IMR-90 (cell line): ENCODE results near the gene RNASE12. TPM values are rescaled to one million over a fixed set of nuclear protein-coding genes. Genes with fewer than 3 reads are reported as not detected.

Experiments used
- ATAC-seq: fragments of 200-7000 bp; cut with Tn5 transposase; 2 replicates; pipeline ENCODE4 v1.9.1; 2020; ENCODE audit warnings: low read depth, mild to moderate bottlenecking, moderate library complexity
- BruUV-seq: library from RNA; stranded (reverse); fragments of 400-500 nt; replicated peaks from 2 replicates; lab custom pipeline; 2021; lab: Mats Ljungman, UMichigan
- CTCF ChIA-PET: fragments of 300-600 bp; formaldehyde crosslinking; extraction: SDS; loops from one replicate; lab custom pipeline; 2021; ENCODE audit warnings: antibody characterized with exemption; lab: Yijun Ruan, JAX
- POLR2A ChIA-PET: fragments of 300-600 bp; sonication (Branson Sonifier 250); formaldehyde crosslinking; loops from one replicate; lab custom pipeline; 2022; ENCODE audit warnings: antibody characterized with exemption; ENCODE audit not compliant: unreplicated experiment; lab: Charles Lee
- DNase-seq: peaks from one replicate; pipeline ENCODE4 v3.0.0; 2013
- H2AFZ ChIP-seq: replicated peaks from 2 replicates; pipeline ENCODE3; 2013; ENCODE audit warnings: low read length, mild to moderate bottlenecking; ENCODE audit not compliant: poor library complexity
- H2AK5ac ChIP-seq: 2 replicates; pipeline ENCODE4 v1.6.1; 2013; ENCODE audit warnings: low read depth, low read length, inconsistent platforms
- H2AK9ac ChIP-seq: replicated peaks from 2 replicates; pipeline ENCODE3; 2013; ENCODE audit warnings: mild to moderate bottlenecking, low read depth, low read length, moderate library complexity; ENCODE audit not compliant: poor library complexity
- H2BK120ac ChIP-seq: 2 replicates; pipeline ENCODE4 v1.6.1; 2013; ENCODE audit warnings: low read depth, low read length, inconsistent platforms
- H2BK15ac ChIP-seq: 3 replicates; pipeline ENCODE4 v1.6.1; 2013; ENCODE audit warnings: low read depth, low read length, inconsistent platforms
- H2BK20ac ChIP-seq: 2 replicates; pipeline ENCODE4 v1.6.1; 2013; ENCODE audit warnings: low read depth, mild to moderate bottlenecking, inconsistent platforms, low read length, moderate library complexity
- H2BK5ac ChIP-seq: 2 replicates; pipeline ENCODE4 v1.6.1; 2013; ENCODE audit warnings: mild to moderate bottlenecking, low read depth, low read length, inconsistent platforms; ENCODE audit not compliant: poor library complexity, severe bottlenecking
- H3K14ac ChIP-seq: replicated peaks from 2 replicates; pipeline ENCODE4 v1.6.1; 2013; ENCODE audit warnings: low read depth, low read length, inconsistent platforms
- H3K18ac ChIP-seq: 2 replicates; pipeline ENCODE4 v1.6.1; 2013; ENCODE audit warnings: low read depth, low read length, control low read depth
- H3K23ac ChIP-seq: 2 replicates; pipeline ENCODE4 v1.6.1; 2013; ENCODE audit warnings: low read depth, low read length, inconsistent platforms
- H3K27ac ChIP-seq: 2 replicates; pipeline ENCODE4 v1.5.1; 2013; ENCODE audit warnings: mild to moderate bottlenecking, control low read depth, low read length; ENCODE audit not compliant: insufficient read depth
- H3K27me3 ChIP-seq: 2 replicates; pipeline ENCODE4 v1.6.1; 2013; ENCODE audit warnings: low read length; ENCODE audit not compliant: control insufficient read depth, insufficient read depth
- H3K36me3 ChIP-seq: 2 replicates; pipeline ENCODE4 v1.6.1; 2013; ENCODE audit warnings: low read length, mixed read lengths; ENCODE audit not compliant: control insufficient read depth, insufficient read depth
- H3K4ac ChIP-seq: 2 replicates; pipeline ENCODE4 v1.6.1; 2013; ENCODE audit warnings: low read depth, low read length, inconsistent platforms
- H3K4me1 ChIP-seq: 2 replicates; pipeline ENCODE4 v1.6.1; 2013; ENCODE audit warnings: low read length, mixed read lengths; ENCODE audit not compliant: control insufficient read depth, insufficient read depth
- H3K4me2 ChIP-seq: 2 replicates; pipeline ENCODE4 v1.6.1; 2013; ENCODE audit warnings: low read depth, mild to moderate bottlenecking, control low read depth, low read length, moderate library complexity
- H3K4me3 ChIP-seq: 2 replicates; pipeline ENCODE4 v1.5.1; 2013; ENCODE audit warnings: low read depth, mild to moderate bottlenecking, control low read depth, low read length, moderate library complexity; ENCODE audit not compliant: insufficient read depth
- H3K56ac ChIP-seq: 2 replicates; pipeline ENCODE4 v1.6.1; 2013; ENCODE audit warnings: low read length, inconsistent platforms; ENCODE audit not compliant: insufficient read depth; ENCODE audit errors: extremely low read depth
- H3K79me1 ChIP-seq, 2 experiments: 2 replicates each; pipeline ENCODE4 v1.6.1; 2013; ENCODE audit warnings: low read length in 2 of 2, inconsistent platforms in 1 of 2, low read depth in 1 of 2
- H3K9ac ChIP-seq: 2 replicates; pipeline ENCODE4 v1.6.1; 2013; ENCODE audit warnings: low read depth, low read length, control low read depth
- H3K9me1 ChIP-seq: 2 replicates; pipeline ENCODE4 v1.6.1; 2013; ENCODE audit warnings: low read length, inconsistent platforms; ENCODE audit not compliant: insufficient read depth
- H3K9me3 ChIP-seq: 2 replicates; pipeline ENCODE4 v1.6.1; 2013; ENCODE audit warnings: low read length; ENCODE audit not compliant: control insufficient read depth, insufficient read depth
- H4K20me1 ChIP-seq: 2 replicates; pipeline ENCODE4 v1.6.1; 2013; ENCODE audit warnings: low read length, inconsistent platforms; ENCODE audit not compliant: insufficient read depth
- H4K5ac ChIP-seq: 2 replicates; pipeline ENCODE4 v1.6.1; 2013; ENCODE audit warnings: mild to moderate bottlenecking, low read depth, low read length, control low read depth
- H4K8ac ChIP-seq, 2 experiments: 2 replicates each; pipeline ENCODE4 v1.6.1; 2013; ENCODE audit warnings: low read depth in 2 of 2, low read length in 2 of 2, control low read depth in 1 of 2, inconsistent platforms in 1 of 2
- H4K91ac ChIP-seq: 2 replicates; pipeline ENCODE4 v1.6.1; 2013; ENCODE audit warnings: low read depth, low read length, inconsistent platforms; ENCODE audit not compliant: insufficient read depth
- BHLHE40 ChIP-seq: fragments of 150-350 bp; IDR thresholded peaks from 2 replicates; pipeline ENCODE4 v1.6.1; 2016; ENCODE audit warnings: mild to moderate bottlenecking, low read depth, low read length
- CEBPB ChIP-seq: IDR thresholded peaks from 2 replicates; pipeline ENCODE4 v1.6.1; 2012; ENCODE audit warnings: low read depth, low read length, improper control_type of control experiment
- CHD1 ChIP-seq: IDR thresholded peaks from 2 replicates; pipeline ENCODE4 v1.6.1; 2012; ENCODE audit warnings: low read depth, low read length, improper control_type of control experiment
- CTCF ChIP-seq: conservative IDR thresholded peaks from 2 replicates; pipeline ENCODE4 v1.5.1; 2012; ENCODE audit warnings: mild to moderate bottlenecking, low read depth, low read length, improper control_type of control experiment
- FOS ChIP-seq: fragments of 150-350 bp; IDR thresholded peaks from 2 replicates; pipeline ENCODE4 v1.6.1; 2016; ENCODE audit warnings: low read depth, low read length
- MAFK ChIP-seq: IDR thresholded peaks from 2 replicates; pipeline ENCODE4 v1.6.1; 2012; ENCODE audit warnings: low read depth, low read length, improper control_type of control experiment
- MAZ ChIP-seq: IDR thresholded peaks from 2 replicates; pipeline ENCODE4 v1.6.1; 2012; ENCODE audit warnings: low read depth, mild to moderate bottlenecking, low read length, improper control_type of control experiment, moderate library complexity, borderline replicate concordance
- MXI1 ChIP-seq: IDR thresholded peaks from 2 replicates; pipeline ENCODE4 v1.6.1; 2012; ENCODE audit warnings: low read depth, mild to moderate bottlenecking, low read length, moderate library complexity, borderline replicate concordance
- NFE2L2 ChIP-seq: fragments of 150-350 bp; IDR thresholded peaks from 2 replicates; pipeline ENCODE4 v1.6.1; 2016; ENCODE audit warnings: low read depth, mild to moderate bottlenecking, low read length
- POLR2A ChIP-seq: IDR thresholded peaks from 2 replicates; pipeline ENCODE4 v1.6.1; 2012; ENCODE audit warnings: mild to moderate bottlenecking, low read depth, low read length
- RAD21 ChIP-seq: IDR thresholded peaks from 2 replicates; pipeline ENCODE4 v1.6.1; 2012; ENCODE audit warnings: low read length, improper control_type of control experiment
- RCOR1 ChIP-seq: IDR thresholded peaks from 2 replicates; pipeline ENCODE4 v1.6.1; 2012; ENCODE audit warnings: mild to moderate bottlenecking, low read length, improper control_type of control experiment; ENCODE audit not compliant: insufficient replicate concordance
- RFX5 ChIP-seq: IDR thresholded peaks from 2 replicates; pipeline ENCODE4 v1.8.0; 2012; ENCODE audit warnings: low read depth, mild to moderate bottlenecking, low read length, moderate library complexity
- USF2 ChIP-seq: fragments of 150-350 bp; IDR thresholded peaks from 2 replicates; pipeline ENCODE4 v1.6.1; 2017; ENCODE audit warnings: mild to moderate bottlenecking, antibody characterized with exemption, low read length, low read depth
- WGBS, 2 experiments: methylation state at CpG; one replicate each; pipeline versions ENCODE4 v1.1.5 to v1.1.7; 2013; ENCODE audit warnings: missing lambda C conversion rate in 2 of 2; ENCODE audit not compliant: insufficient read length in 1 of 2; ENCODE audit errors: extremely low coverage in 2 of 2; 5-methylcytosine and 5-hydroxymethylcytosine counted together
- dilution Hi-C: fragments of 300-500 bp; cut with HindIII; formaldehyde crosslinking; loops from one replicate; pipeline ENCODE4 v1.14.3; 2018; ENCODE audit warnings: low sequenced_read_pairs; ENCODE audit not compliant: unreplicated experiment
- in situ Hi-C: fragments of 300-500 bp; cut with MboI; formaldehyde crosslinking; loops from 3 replicates; pipeline ENCODE4 v1.14.3; 2019; ENCODE audit warnings: low sequenced_read_pairs, inconsistent platforms, mixed read lengths
- intact Hi-C: fragments of 100-400 bp; cut with micrococcal nuclease; formaldehyde crosslinking; loops from 2 replicates; pipeline ENCODE4 v1.10.0; 2022
- polyA plus RNA-seq, 3 experiments: library from polyadenylated mRNA; depleted of rRNA; stranded (reverse); fragments of >200 nt; gene quantifications; 2 replicates each; pipeline ENCODE4 v1.2.3, GENCODE V29; 2012; ENCODE audit warnings: low replicate concordance in 1 of 3
- total RNA-seq: library from RNA; depleted of rRNA; stranded (reverse); fragments of >200 nt; gene quantifications from 2 replicates; pipeline ENCODE4 v1.2.3, GENCODE V29; 2012

The RNASE12 gene
- total and polyA plus RNA-seq, 2 of the 4 experiments (the other 2 are of a cell fraction) = not detected

DNA sequence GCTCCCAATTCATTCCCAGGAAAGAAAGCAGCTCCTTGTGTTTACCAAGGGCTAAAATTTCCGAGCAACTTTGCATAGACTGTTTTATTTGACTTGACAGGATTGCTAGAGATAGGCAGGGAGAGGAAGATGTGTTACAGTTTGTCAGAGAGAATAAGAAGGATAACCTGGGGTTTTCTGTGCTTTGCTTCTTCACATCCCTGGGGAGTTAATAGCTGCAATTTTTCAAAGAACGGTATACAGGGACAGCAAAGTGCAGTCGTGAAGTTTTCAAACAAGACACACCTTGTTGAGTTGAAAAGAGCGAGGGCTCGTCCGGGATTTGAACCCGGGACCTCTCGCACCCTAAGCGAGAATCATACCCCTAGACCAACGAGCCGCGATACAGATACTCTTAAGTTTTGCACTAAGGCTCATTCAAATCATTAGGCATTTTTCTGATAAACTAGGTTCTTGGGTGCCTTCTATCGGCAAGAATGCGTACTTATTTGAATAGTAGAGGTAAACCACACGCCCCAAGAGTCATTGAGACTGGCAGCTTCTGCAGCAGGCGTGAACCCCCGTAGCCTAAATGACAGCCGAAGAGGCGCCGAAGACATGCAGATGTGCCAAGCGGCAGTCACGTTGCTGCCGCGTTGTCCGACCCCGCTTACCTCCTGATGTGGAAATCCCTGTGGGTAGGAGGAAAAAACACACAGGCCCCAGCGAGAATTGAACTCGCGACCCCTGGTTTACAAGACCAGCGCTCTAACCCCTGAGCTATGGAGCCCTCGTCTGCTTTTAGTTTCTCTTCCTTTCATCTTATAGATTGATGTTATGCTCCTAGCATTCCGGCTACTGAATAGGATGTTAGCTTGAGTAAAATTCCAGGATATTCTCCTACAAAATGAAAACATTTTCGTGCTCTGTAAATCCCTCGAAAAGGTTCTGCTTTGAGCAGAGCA lies 22.2 kb upstream of the RNASE12 start:
- no peak overlapping the region for H4K5ac ChIP-seq
- no peak overlapping the region for H4K91ac ChIP-seq
- no peak overlapping the region for H2AK5ac ChIP-seq
- no peak overlapping the region for H3K4ac ChIP-seq
- H2BK120ac ChIP-seq = no peak overlapping the region
- POLR2A ChIA-PET = no interaction called here
- no TSS peak for BruUV-seq
- H4K20me1 ChIP-seq = peaks cover 11% of the 10 kb centered on the region
- H3K14ac ChIP-seq = no peak overlapping the region
- H3K9ac ChIP-seq = peak overlapping the region; percentile 33; the same call in 1 of the 2 replicates
- WGBS, 2 experiments = 0% methylated on average over 4 of the region's 34 CpGs; no CpG with 5 or more reads in 1 of the 2 experiments
- H3K36me3 ChIP-seq = no peaks in the 10 kb centered on the region
- H3K4me3 ChIP-seq = peak overlapping the region; percentile 80
- no peaks in the 10 kb centered on the region for H3K79me1 ChIP-seq
- CTCF ChIA-PET = interaction anchor here (0.9 to 1.6 kb wide), 5 partner anchors 9 to 358 kb away, joined by 3 to 7 read pairs (median 6); partner anchors contain the start of gene RNASE4
- no peak overlapping the region for H3K56ac ChIP-seq
- H2BK5ac ChIP-seq = no peak overlapping the region
- ATAC-seq = peak; percentile 84
- peak overlapping the region; percentile 5 for H2AK9ac ChIP-seq
- H3K9me3 ChIP-seq = no peaks in the 10 kb centered on the region
- H4K8ac ChIP-seq = no peak overlapping the region
- H3K27me3 ChIP-seq = no peaks in the 10 kb centered on the region
- no peak overlapping the region for H2BK15ac ChIP-seq
- in situ Hi-C loops = loop anchor here (5.0 kb wide), 2 partner anchors 201 to 276 kb away; partner anchors contain the start of gene TEP1
- peak overlapping the region; percentile 75 for H2AFZ ChIP-seq
- DNase-seq = peak; percentile 99
- H3K23ac ChIP-seq = no peak overlapping the region
- H3K27ac ChIP-seq = no peak overlapping the region
- H3K4me1 ChIP-seq = no peaks in the 10 kb centered on the region
- intact Hi-C loops = loop anchor here (1.0 to 2.0 kb wide), 4 partner anchors 12 to 271 kb away; partner anchors contain the start of gene PARP2
- peak overlapping the region; percentile 93 for H3K4me2 ChIP-seq
- no peaks in the 10 kb centered on the region for H3K9me1 ChIP-seq
- dilution Hi-C loops = no loop called here
- no peak overlapping the region for H3K18ac ChIP-seq
- H2BK20ac ChIP-seq = no peak overlapping the region
- no peak for TF ChIP-seq MAFK
- TF ChIP-seq CEBPB = peak; percentile 89
- no peak for TF ChIP-seq POLR2A
- peak; percentile 76; the same call in 1 of the 2 replicates for TF ChIP-seq MXI1
- TF ChIP-seq RFX5 = no peak
- peak; percentile 45; the same call in 1 of the 2 replicates for TF ChIP-seq CHD1
- peak; percentile 44; the same call in 1 of the 2 replicates for TF ChIP-seq MAZ
- peak; percentile 72 for TF ChIP-seq RCOR1
- TF ChIP-seq RAD21 = 0 out of 2 replicates have a peak, but pooled peaks have one; percentile 15
- TF ChIP-seq NFE2L2 = no peak
- TF ChIP-seq BHLHE40 = peak; percentile 93
- peak; percentile 86 for TF ChIP-seq FOS
- TF ChIP-seq CTCF = peak; percentile 84
- peak; percentile 69 for TF ChIP-seq USF2
